Measurements from ENCODE around the gene RERGL. TPM values are rescaled to one million over a fixed set of nuclear protein-coding genes. Genes with fewer than 3 reads are reported as not detected.

The RERGL gene
- total and polyA plus RNA-seq, 12 donors: 0.46 to 8.7 (median 1.8) TPM

GRCh38 chr12:18103624-18104023 is 13.6 kb upstream of the RERGL start:
- 83 to 92% methylated on average over 2 of the region's 2 CpGs for WGBS, 2 donors
- TF ChIP-seq, protein P1, sequence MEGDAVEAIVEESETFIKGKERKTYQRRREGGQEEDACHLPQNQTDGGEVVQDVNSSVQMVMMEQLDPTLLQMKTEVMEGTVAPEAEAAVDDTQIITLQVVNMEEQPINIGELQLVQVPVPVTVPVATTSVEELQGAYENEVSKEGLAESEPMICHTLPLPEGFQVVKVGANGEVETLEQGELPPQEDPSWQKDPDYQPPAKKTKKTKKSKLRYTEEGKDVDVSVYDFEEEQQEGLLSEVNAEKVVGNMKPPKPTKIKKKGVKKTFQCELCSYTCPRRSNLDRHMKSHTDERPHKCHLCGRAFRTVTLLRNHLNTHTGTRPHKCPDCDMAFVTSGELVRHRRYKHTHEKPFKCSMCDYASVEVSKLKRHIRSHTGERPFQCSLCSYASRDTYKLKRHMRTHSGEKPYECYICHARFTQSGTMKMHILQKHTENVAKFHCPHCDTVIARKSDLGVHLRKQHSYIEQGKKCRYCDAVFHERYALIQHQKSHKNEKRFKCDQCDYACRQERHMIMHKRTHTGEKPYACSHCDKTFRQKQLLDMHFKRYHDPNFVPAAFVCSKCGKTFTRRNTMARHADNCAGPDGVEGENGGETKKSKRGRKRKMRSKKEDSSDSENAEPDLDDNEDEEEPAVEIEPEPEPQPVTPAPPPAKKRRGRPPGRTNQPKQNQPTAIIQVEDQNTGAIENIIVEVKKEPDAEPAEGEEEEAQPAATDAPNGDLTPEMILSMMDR (IDR thresholded peaks at IDR 0.05): no peak
- Histone ChIP-seq H3K4me3 (no peak overlapping the region), H3K4me1 (no peaks in the 10 kb centered on the region), H3K27ac (no peak overlapping the region), H3K27me3 (no peaks in the 10 kb centered on the region), H3K36me3 (no peaks in the 10 kb centered on the region), H3K9me3 (no peaks in the 10 kb centered on the region)
- DNase-seq (no peak), ATAC-seq (no peak)
- intact Hi-C loops (cut with DNase I): no loop called here

DNA sequence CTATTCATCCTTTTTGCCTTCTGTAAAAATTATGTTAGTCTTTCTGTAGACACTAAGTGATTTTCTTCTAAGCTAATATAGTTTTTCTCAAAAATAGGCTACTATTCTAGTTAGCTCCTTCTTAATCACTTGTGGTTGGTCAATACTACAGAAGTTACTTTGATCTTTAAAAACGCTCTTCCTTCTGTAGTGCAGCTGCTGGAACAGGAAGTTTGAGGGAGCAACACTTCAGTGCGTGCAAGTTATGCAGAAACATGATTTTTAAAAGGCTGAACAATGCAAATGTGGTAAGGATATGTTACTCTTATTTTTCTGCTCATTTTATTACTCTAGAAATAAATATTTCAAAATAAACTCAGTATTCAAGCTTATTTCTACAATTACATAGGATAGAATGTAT is 11.1 kb upstream of the RERGL start:
- H3K4me1 ChIP-seq: no peaks in the 10 kb centered on the region
- ATAC-seq (no peak), DNase-seq (no peak)
- no peaks in the 10 kb centered on the region for H3K27me3 ChIP-seq
- no peaks in the 10 kb centered on the region for H3K36me3 ChIP-seq
- WGBS, 2 donors: 44 to 55% methylated on average over 2 of the region's 2 CpGs
- no peak overlapping the region for H3K27ac ChIP-seq
- intact Hi-C loops (cut with DNase I): no loop called here
- H3K4me3 ChIP-seq: no peak overlapping the region
- H3K9me3 ChIP-seq: peaks cover 0 to 15% (median 0%) of the 10 kb centered on the region in 11 donors
- TF ChIP-seq, protein P1 (IDR thresholded peaks at IDR 0.05): no peak

DNA sequence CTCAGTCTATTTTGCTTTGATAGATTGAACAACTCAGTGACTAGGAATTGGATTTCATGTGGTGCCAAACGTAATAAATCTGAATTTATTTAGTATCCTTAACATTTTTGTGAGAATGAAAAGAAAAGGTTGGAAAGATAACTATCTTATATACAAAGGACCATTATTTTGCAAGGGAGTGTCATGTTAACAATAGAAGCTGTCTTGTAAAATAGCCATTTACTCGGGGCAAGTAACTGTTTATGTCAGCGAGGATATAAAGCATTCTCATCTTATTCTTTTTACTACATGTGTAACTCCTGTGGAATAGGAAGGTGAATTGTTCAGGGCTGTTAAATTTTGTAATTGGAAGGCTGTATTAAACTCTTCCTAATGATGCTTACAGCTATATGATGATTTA is 5.9 kb downstream of the RERGL start:
- Histone ChIP-seq H3K36me3 (no peaks in the 10 kb centered on the region), H3K4me3 (no peak overlapping the region), H3K9me3 (peaks cover 0 to 10% (median 0%) of the 10 kb centered on the region in 11 donors), H3K27me3 (no peaks in the 10 kb centered on the region), H3K27ac (no peak overlapping the region), H3K4me1 (no peaks in the 10 kb centered on the region)
- intact Hi-C loops (cut with DNase I): no loop called here
- WGBS, 2 donors: 70 to 74% methylated on average over 3 of the region's 3 CpGs
- ATAC-seq: no peak
- TF ChIP-seq, protein P1 (IDR thresholded peaks at IDR 0.05): no peak
- DNase-seq: no peak

DNA sequence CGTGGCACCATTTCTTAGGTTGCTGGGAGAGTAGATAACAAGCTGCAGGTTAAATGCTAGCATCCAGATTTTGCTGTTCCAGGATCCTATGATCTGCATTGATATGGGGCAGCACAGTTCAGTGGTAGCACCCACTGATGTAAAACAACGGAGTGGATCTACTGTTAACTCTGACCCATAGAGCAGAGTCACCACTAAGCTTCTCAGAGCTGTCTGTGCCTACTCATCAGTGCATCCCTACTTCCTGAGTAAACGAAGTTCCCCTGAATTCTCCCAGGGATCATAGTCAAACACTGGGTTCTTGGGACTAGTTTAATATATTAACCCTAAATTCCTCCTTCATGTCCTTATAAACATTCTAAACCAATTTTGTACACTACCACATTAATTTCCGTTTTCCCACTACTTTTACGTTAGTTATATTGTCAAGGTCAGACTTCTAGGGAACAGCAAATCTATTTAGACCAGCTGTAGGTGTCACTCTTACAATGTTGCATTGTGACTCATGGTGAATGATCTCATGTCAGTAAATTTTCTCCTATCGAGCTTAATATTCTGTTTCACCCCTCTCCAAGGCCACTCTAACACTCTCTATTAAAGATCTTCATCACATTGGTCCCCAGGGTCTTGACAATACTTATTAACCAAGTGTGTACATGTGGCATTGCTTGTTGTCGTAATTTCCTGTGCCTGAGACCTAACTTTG is 10.3 kb downstream of the RERGL start:
- no peaks in the 10 kb centered on the region for H3K27me3 ChIP-seq
- intact Hi-C loops (cut with DNase I): no loop called here
- no peaks in the 10 kb centered on the region for H3K36me3 ChIP-seq
- WGBS, 2 donors: 53 to 63% methylated on average over 7 of the region's 7 CpGs
- TF ChIP-seq, protein P1 (IDR thresholded peaks at IDR 0.05): no peak
- H3K27ac ChIP-seq: no peak overlapping the region
- ATAC-seq: no peak
- H3K4me3 ChIP-seq: no peak overlapping the region
- peaks cover 0 to 10% (median 0%) of the 10 kb centered on the region in 11 donors for H3K9me3 ChIP-seq
- DNase-seq: no peak
- no peaks in the 10 kb centered on the region for H3K4me1 ChIP-seq

All from heart right ventricle (tissue), 16 donors.